GM12875 (cell line): ENCODE measurements around the gene ZDHHC9.

Experiments used
- H3K4me3 ChIP-seq: one replicate; pipeline ENCODE4 v1.5.1; 2011; ENCODE audit warnings: low read depth, low read length, control low read depth
- CTCF ChIP-seq: IDR thresholded peaks from 2 replicates; pipeline ENCODE4 v1.5.1; 2011; ENCODE audit warnings: low read depth, mild to moderate bottlenecking, control low read depth, inconsistent platforms, low read length, moderate library complexity, borderline replicate concordance; ENCODE audit not compliant: insufficient read depth

Gene ZDHHC9

GRCh38 chrX:129846716-129847115 lies 3.0 kb upstream of the ZDHHC9 start:
- no peak overlapping the region for H3K4me3 ChIP-seq
- TF ChIP-seq CTCF, result no peak

GRCh38 chrX:129845616-129846190 lies 2.0 kb upstream of the ZDHHC9 start:
- no peak for TF ChIP-seq CTCF
- no peak overlapping the region for H3K4me3 ChIP-seq

- no peak for TF ChIP-seq CTCF
- peak overlapping the region; percentile 83 for H3K4me3 ChIP-seq
Observed at GRCh38 chrX:129843209-129843458, 552 bp downstream of the ZDHHC9 start.

GRCh38 chrX:129842510-129843208 lies 1.0 kb downstream of the ZDHHC9 start:
- peak overlapping the region; percentile 83 for H3K4me3 ChIP-seq
- TF ChIP-seq CTCF, result no peak

- TF ChIP-seq CTCF, result no peak
Observed at GRCh38 chrX:129840344-129840743, 3.3 kb downstream of the ZDHHC9 start.

GRCh38 chrX:129836827-129837226 lies 6.9 kb downstream of the ZDHHC9 start:
- TF ChIP-seq CTCF, result no peak
- no peak overlapping the region for H3K4me3 ChIP-seq

More at GRCh38 chrX:129840344-129840743, 3.3 kb downstream of the ZDHHC9 start:
- no peak overlapping the region for H3K4me3 ChIP-seq
